PFSK-1 (cell line): ENCODE measurements around the gene TAF8.

Experiments
- FOXP2 ChIP-seq: optimal IDR thresholded peaks from 2 replicates; pipeline ENCODE3; 2011; ENCODE audit warnings: borderline replicate concordance, control low read depth, inconsistent platforms; ENCODE audit not compliant: insufficient read depth; ENCODE audit errors: extremely low read length, extremely low read depth
- POLR2AphosphoS5 ChIP-seq: IDR thresholded peaks from 2 replicates; pipeline ENCODE4 v1.6.1; 2012; ENCODE audit warnings: low read depth, mild to moderate bottlenecking, control low read depth, low read length, moderate library complexity
- REST ChIP-seq, 2 experiments: IDR thresholded peaks; 2 replicates each; pipeline versions ENCODE4 v1.6.1 to v1.8.0; 2011 to 2012; ENCODE audit warnings: low read depth in 2 of 2, low read length in 2 of 2, control low read depth in 1 of 2, inconsistent platforms in 1 of 2, mild to moderate bottlenecking in 1 of 2, moderate library complexity in 1 of 2; ENCODE audit not compliant: insufficient read depth in 1 of 2
- SIN3A ChIP-seq: IDR thresholded peaks from 2 replicates; pipeline ENCODE4 v1.6.1; 2012; ENCODE audit warnings: mild to moderate bottlenecking, low read length, moderate library complexity, borderline replicate concordance; ENCODE audit not compliant: insufficient read depth
- TAF1 ChIP-seq: IDR thresholded peaks from 2 replicates; pipeline ENCODE4 v1.6.1; 2012; ENCODE audit warnings: low read length, control low read depth, borderline replicate concordance; ENCODE audit not compliant: insufficient read depth

The TAF8 gene

DNA sequence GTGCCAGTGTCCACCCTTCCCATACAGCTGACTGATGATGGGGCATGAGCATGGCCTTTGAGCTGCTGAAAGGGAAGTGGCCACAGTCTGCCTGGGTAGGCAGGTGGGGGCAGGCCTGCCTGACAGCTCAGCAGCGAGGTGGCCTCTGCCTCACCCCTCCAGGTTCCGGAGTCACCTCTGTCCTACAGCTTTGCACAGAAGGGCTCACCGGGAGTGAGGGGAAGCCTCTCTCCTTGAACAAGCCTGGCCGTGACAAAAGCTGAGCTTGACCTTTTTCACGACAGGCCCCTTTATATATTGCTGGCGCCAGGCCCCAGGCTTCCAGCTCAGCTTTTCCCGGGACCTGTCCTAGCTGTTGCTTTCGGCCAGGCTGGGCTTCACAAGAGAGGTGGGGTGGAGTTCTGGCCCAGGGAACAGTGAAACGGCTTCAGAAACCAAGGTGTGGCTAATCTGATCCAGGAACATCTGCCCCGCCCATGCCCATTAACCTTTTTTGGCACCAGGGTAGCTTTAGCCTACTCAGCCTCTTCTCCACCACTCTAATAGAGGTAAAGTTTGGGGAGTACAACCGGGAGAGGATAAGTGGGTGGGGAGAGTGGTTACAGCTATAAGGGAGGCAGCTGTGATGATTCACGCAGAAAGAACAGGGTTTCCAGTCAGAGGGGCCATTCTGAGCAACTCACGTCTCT lies 49.2 kb downstream of the TAF8 start:
- TF ChIP-seq POLR2AphosphoS5 (no peak), SIN3A (no peak), FOXP2 (no peak), REST (IDR thresholded peaks at IDR 0.05; ENCODE audit: insufficient read depth in 1 of 2, low read depth in 2 of 2, low read length in 2 of 2) (no peak), TAF1 (no peak)

- TF ChIP-seq POLR2AphosphoS5 (no peak), TAF1 (no peak), FOXP2 (no peak)
These were observed 49.9 kb downstream of the TAF8 start for GRCh38 chr6:42100029-42100901.

- no peak for TF ChIP-seq FOXP2
- no peak for TF ChIP-seq REST (IDR thresholded peaks at IDR 0.05; ENCODE audit: insufficient read depth in 1 of 2, low read depth in 2 of 2, low read length in 2 of 2)
- no peak for TF ChIP-seq SIN3A
- TF ChIP-seq POLR2AphosphoS5: no peak
- TF ChIP-seq TAF1: no peak
These were observed 50.9 kb downstream of the TAF8 start for GRCh38 chr6:42101186-42101657.

DNA sequence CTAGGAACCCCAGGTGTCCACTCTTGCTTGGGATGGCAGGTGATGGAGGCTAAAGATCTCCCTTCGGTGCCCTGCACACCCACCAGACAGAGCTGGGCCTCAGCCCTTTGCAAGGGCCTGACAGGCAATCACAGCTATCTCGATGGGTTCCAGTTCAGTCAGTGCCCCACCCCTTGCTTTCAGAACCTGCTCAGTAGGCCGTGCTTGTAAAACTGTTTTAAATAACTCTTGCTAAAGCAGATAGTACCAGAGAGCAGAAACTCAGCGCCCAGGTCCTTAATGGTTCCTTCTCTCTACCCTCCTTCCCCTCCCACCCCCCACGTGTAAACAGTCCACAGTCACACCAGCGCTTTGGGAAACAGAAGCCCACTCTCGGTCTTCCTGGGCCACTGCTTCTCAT lies 52.9 kb downstream of the TAF8 start:
- TF ChIP-seq REST (IDR thresholded peaks at IDR 0.05; ENCODE audit: insufficient read depth in 1 of 2, low read depth in 2 of 2, low read length in 2 of 2): no peak
- TF ChIP-seq FOXP2: no peak
- no peak for TF ChIP-seq TAF1
- TF ChIP-seq POLR2AphosphoS5: no peak

DNA sequence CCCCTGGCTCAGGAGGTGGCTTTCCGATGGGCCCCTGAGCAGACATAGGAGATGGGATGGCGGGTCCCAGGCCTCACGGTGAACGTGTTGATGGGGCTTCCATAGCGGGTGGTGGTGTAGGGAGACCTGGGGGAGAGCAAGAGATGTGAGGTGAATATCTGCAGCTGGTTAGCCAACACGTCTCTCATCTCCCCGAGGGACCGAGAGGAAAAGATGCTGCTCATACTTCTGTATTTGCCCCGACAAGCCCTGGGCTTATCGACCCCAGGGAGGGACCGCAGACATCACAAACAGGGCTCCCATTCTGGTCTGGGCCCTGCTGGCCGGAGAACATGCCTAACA lies 53.4 kb downstream of the TAF8 start:
- TF ChIP-seq TAF1 (no peak), SIN3A (no peak)

DNA sequence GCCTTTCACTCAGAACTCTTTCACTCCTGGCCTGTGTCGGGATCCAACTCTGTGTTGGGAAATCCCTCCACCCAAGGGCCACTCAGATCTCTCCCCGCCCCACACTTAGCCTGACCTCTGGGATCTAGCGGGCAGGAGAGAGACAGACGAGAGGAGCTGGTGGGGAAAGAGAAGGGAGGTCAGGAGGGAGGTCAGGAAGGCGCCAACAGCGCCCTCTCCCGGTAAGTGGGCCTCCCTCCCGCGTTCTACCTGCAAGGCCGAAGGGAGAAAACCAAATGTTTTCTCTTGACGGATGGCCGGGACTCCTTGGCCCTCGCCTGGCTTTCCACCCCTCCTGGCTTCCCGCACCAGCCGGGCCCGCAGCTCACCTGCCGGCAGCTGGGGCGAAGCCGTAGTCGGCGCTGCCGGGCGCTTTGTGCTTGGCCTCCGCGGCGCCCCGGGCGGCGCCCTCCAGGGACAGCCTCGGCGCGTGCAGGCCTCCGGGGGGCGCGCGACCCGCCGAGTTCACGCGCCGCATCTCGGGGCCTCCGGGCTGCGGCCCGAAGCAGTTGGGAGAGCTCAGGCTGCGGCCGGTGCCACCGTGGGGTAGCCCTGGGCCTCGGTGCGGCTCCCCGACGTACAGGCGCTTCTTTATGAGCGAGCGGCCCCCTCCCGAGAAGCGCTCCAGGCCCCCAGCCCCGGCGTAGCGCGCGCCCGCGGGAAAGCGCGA lies 53.9 kb downstream of the TAF8 start:
- no peak for TF ChIP-seq FOXP2
- no peak for TF ChIP-seq POLR2AphosphoS5
- TF ChIP-seq TAF1: no peak
- TF ChIP-seq SIN3A: no peak
- TF ChIP-seq REST (IDR thresholded peaks at IDR 0.05; ENCODE audit: insufficient read depth in 1 of 2, low read depth in 2 of 2, low read length in 2 of 2): no peak
